ENCODE results near the gene TESK2.

- no peak for TF ChIP-seq CTCF (conservative IDR thresholded peaks at IDR 0.05)
- no peak for TF ChIP-seq EZH2 (IDR thresholded peaks at IDR 0.05; ENCODE audit: low read depth)
Observed at GRCh38 chr1:45492691-45493090, 1.7 kb upstream of the TESK2 start.

All from PC-9 (cell line).